KOPT-K1 (cell line): ENCODE measurements around the gene SMS.

Experiments used
- H3K27ac ChIP-seq: fragments of 200-600 bp; sonication (generic); 2 replicates; pipeline ENCODE4 v1.5.1; 2016; ENCODE audit warnings: antibody characterized with exemption, mild to moderate bottlenecking, low read depth, low read length; ENCODE audit not compliant: poor library complexity, severe bottlenecking
- H3K36me3 ChIP-seq: fragments of 200-600 bp; sonication (generic); 2 replicates; pipeline ENCODE4 v1.5.1; 2017; ENCODE audit warnings: antibody characterized with exemption, mild to moderate bottlenecking, low read length, moderate library complexity; ENCODE audit not compliant: insufficient read depth
- H3K9me3 ChIP-seq: fragments of 200-600 bp; sonication (generic); 2 replicates; pipeline ENCODE4 v1.5.1; 2017; ENCODE audit warnings: antibody characterized with exemption, low read length, mild to moderate bottlenecking; ENCODE audit not compliant: insufficient read depth, poor library complexity, severe bottlenecking

The SMS gene

GRCh38 chrX:22032084-22032483 lies 91.6 kb downstream of the SMS start, which contains the start of gene PHEX:
Gene PHEX, plus strand, starts transcription at chrX:22032325. Its CDS starts 681 bp downstream, at chrX:22033006.
- Histone ChIP-seq H3K27ac (no peak within 1 kb of the TSS), H3K36me3 (no peaks in the 10 kb centered on the region), H3K9me3 (no peaks in the 10 kb centered on the region)

DNA sequence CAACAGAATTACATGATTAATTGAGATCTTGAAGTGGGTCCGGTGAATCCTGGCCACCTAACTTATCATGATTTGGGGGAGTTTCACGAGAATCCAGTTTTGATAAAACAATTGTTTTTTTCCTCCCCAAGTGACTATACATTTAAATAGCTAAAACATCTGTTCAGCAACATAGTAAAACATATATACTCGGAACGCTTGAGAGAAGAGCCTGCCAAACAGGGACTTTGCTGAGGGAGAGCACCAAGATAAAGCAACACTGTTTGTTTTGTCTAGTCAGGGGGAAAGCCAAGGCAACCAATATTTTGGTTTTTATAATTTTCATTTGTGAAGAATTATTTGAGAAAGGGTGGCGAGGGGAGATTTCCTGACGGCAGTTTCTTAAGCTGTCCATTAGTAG lies 92.0 kb downstream of the SMS start:
- Histone ChIP-seq H3K9me3 (no peaks in the 10 kb centered on the region), H3K36me3 (no peaks in the 10 kb centered on the region), H3K27ac (no peak overlapping the region)

GRCh38 chrX:22033818-22034217 lies 93.3 kb downstream of the SMS start:
- Histone ChIP-seq H3K9me3 (no peaks in the 10 kb centered on the region), H3K27ac (no peak overlapping the region), H3K36me3 (no peaks in the 10 kb centered on the region)

GRCh38 chrX:22035236-22035635 lies 94.7 kb downstream of the SMS start:
- no peaks in the 10 kb centered on the region for H3K9me3 ChIP-seq
- no peak overlapping the region for H3K27ac ChIP-seq
- no peaks in the 10 kb centered on the region for H3K36me3 ChIP-seq

GRCh38 chrX:22037225-22037624 lies 96.7 kb downstream of the SMS start:
- Histone ChIP-seq H3K36me3 (no peaks in the 10 kb centered on the region), H3K9me3 (no peaks in the 10 kb centered on the region), H3K27ac (no peak overlapping the region)

GRCh38 chrX:22037911-22038537 lies 97.5 kb downstream of the SMS start:
- H3K27ac ChIP-seq: peak overlapping the region; percentile 39
- no peaks in the 10 kb centered on the region for H3K36me3 ChIP-seq
- no peaks in the 10 kb centered on the region for H3K9me3 ChIP-seq

GRCh38 chrX:22039541-22039940 lies 99.0 kb downstream of the SMS start:
- no peak overlapping the region for H3K27ac ChIP-seq
- H3K9me3 ChIP-seq: no peaks in the 10 kb centered on the region
- H3K36me3 ChIP-seq: no peaks in the 10 kb centered on the region

DNA sequence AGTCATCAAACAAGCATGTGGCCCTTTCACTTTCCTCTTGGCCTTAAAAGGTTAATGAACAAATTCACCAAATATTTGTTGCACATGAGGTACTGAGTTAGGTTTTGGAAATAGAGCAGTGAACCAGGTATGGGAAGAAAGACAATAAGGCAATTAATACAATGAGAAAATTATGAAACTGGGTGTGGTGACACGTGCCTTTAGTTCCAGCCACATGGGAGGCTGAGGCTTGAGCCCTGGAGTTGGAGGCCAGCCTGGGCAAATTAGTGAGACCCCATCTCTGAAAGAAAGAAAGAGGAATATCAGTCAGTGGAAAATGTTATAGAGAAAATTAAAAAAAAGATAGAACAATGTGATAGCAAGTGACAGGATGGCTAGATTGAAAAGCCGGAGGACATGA lies 99.7 kb downstream of the SMS start:
- H3K9me3 ChIP-seq: no peaks in the 10 kb centered on the region
- no peaks in the 10 kb centered on the region for H3K36me3 ChIP-seq
- no peak overlapping the region for H3K27ac ChIP-seq

GRCh38 chrX:22041907-22042530 lies 101.5 kb downstream of the SMS start:
- Histone ChIP-seq H3K9me3 (no peaks in the 10 kb centered on the region), H3K36me3 (no peaks in the 10 kb centered on the region), H3K27ac (no peak overlapping the region)

DNA sequence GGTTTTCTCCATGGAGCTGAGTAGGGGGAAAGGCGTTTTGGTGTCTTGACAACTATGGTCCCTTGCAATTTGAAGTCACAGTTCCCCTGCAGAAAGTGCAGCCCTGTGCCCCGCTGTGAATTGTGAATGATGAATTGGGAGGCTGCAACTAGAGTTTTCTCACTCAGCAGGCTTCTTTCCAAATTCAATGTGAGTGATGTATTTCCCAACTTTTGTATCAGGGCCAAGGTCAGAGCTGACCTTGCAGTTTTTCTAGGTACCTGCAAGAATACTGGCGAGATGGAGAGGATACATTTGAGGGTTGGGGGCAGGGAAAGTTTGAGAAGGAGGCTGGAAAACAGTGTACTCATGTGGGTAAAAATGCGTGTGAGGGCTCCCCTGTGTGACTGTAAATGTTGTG lies 103.4 kb downstream of the SMS start:
- H3K9me3 ChIP-seq: no peaks in the 10 kb centered on the region
- no peak overlapping the region for H3K27ac ChIP-seq
- no peaks in the 10 kb centered on the region for H3K36me3 ChIP-seq
